HCT116 (cell line): Measurements from ENCODE around the gene MYO1A. TPM values are rescaled to one million over a fixed set of nuclear protein-coding genes. Genes with fewer than 3 reads are reported as not detected.

Source experiments
- ATAC-seq: fragments of 200-7000 bp; cut with Tn5 transposase; 2 replicates; pipeline ENCODE4 v1.9.1; 2020; ENCODE audit warnings: mild to moderate bottlenecking, moderate library complexity
- BruUV-seq: library from RNA; stranded (reverse); fragments of 400-500 nt; replicated peaks from 2 replicates; lab custom pipeline; 2021; lab: Mats Ljungman, UMichigan
- CTCF ChIA-PET: fragments of 300-600 bp; sonication (Branson Sonifier 250); formaldehyde crosslinking; loops from one replicate; lab custom pipeline; 2021; ENCODE audit warnings: antibody characterized with exemption; lab: Charles Lee
- POLR2A ChIA-PET: fragments of 300-600, 350-600 bp; sonication (Branson Sonifier 250); formaldehyde crosslinking; loops from one replicate; lab custom pipeline; 2021; ENCODE audit warnings: antibody characterized with exemption; lab: Charles Lee
- RAD21 ChIA-PET, 2 experiments: fragments of 300-600 bp; sonication (Branson Sonifier 250); formaldehyde crosslinking; loops; one replicate each; lab custom pipeline; 2023; ENCODE audit warnings: low total read pairs in 2 of 2; ENCODE audit not compliant: uncharacterized antibody in 2 of 2, unreplicated experiment in 2 of 2, low non-redundant PET in 1 of 2; lab: Charles Lee
- DNase-seq: peaks from one replicate; pipeline ENCODE4 v3.0.0-alpha.2; 2010; ENCODE audit warnings: low read depth, low spot score
- H2AFZ ChIP-seq: fragments of 200-600 bp; shearing (Covaris generic), sonication (generic); 2 replicates; pipeline ENCODE4 v1.6.1; 2017; ENCODE audit warnings: low read depth, mixed run types, mixed read lengths, antibody characterized with exemption, low read length; ENCODE audit not compliant: poor library complexity, severe bottlenecking
- H3K27ac ChIP-seq: 2 replicates; pipeline ENCODE4 v1.5.1; 2012; ENCODE audit warnings: low read depth, low read length
- H3K27me3 ChIP-seq: fragments of 200-600 bp; sonication (generic); 2 replicates; pipeline ENCODE4 v1.6.1; 2016; ENCODE audit warnings: mixed run types, low read length, mixed read lengths; ENCODE audit not compliant: insufficient read depth
- H3K36me3 ChIP-seq, 2 experiments: fragments of 200-500 bp in 1 of 2; fragments of 200-600 bp in 1 of 2; sonication (Bioruptor generic) in 1 of 2; sonication (generic) in 1 of 2; 2 replicates each; pipeline versions ENCODE4 v1.5.1 to v1.6.1; 2014 to 2016; ENCODE audit warnings: low read length in 2 of 2, inconsistent platforms in 1 of 2, mixed read lengths in 1 of 2, mixed run types in 1 of 2; ENCODE audit not compliant: insufficient read depth in 2 of 2, control insufficient read depth in 1 of 2
- H3K4me1 ChIP-seq, 2 experiments: fragments of 200-600 bp in 1 of 2; sonication (generic) in 1 of 2; 2 replicates each; pipeline versions ENCODE4 v1.5.1 to v1.6.1; 2012 to 2017; ENCODE audit warnings: low read length in 2 of 2, inconsistent platforms in 1 of 2, mild to moderate bottlenecking in 1 of 2, mixed read lengths in 1 of 2, mixed run types in 1 of 2, moderate library complexity in 1 of 2; ENCODE audit not compliant: insufficient read depth in 2 of 2, control insufficient read depth in 1 of 2
- H3K4me2 ChIP-seq: fragments of 200-600 bp; sonication (generic); 2 replicates; pipeline ENCODE4 v1.6.1; 2017; ENCODE audit warnings: mixed run types, low read length, mixed read lengths
- H3K4me3 ChIP-seq, 2 experiments: fragments of 200-600 bp in 1 of 2; sonication (generic) in 1 of 2; replicated peaks in 1 of 2; 2 replicates each; pipeline ENCODE4 v1.5.1; 2011 to 2016; ENCODE audit warnings: low read length in 2 of 2, control low read depth in 1 of 2, low read depth in 1 of 2, mild to moderate bottlenecking in 1 of 2, mixed read lengths in 1 of 2, mixed run types in 1 of 2
- H3K79me2 ChIP-seq: fragments of 200-600 bp; sonication (generic); 2 replicates; pipeline ENCODE4 v1.6.1; 2017; ENCODE audit warnings: mild to moderate bottlenecking, mixed run types, low read length, moderate library complexity, mixed read lengths; ENCODE audit not compliant: insufficient read depth
- H3K9ac ChIP-seq: fragments of 200-600 bp; sonication (generic); 2 replicates; pipeline ENCODE4 v1.6.1; 2016; ENCODE audit warnings: low read length, mixed read lengths
- H3K9me2 ChIP-seq: fragments of 200-600 bp; sonication (generic), shearing (Covaris generic); 2 replicates; pipeline ENCODE4 v1.6.1; 2017; ENCODE audit warnings: mixed run types, mild to moderate bottlenecking, moderate library complexity; ENCODE audit not compliant: insufficient read depth
- H3K9me3 ChIP-seq, 2 experiments: fragments of 200-500 bp in 1 of 2; fragments of 200-600 bp in 1 of 2; sonication (Bioruptor generic) in 1 of 2; sonication (generic) in 1 of 2; 2 replicates each; pipeline ENCODE4 v1.6.1; 2014 to 2017; ENCODE audit warnings: low read length in 2 of 2, mixed read lengths in 2 of 2, inconsistent platforms in 1 of 2, low read depth in 1 of 2, mild to moderate bottlenecking in 1 of 2, mixed run types in 1 of 2, moderate library complexity in 1 of 2; ENCODE audit not compliant: control insufficient read depth in 1 of 2, insufficient read depth in 1 of 2
- H4K20me1 ChIP-seq: fragments of 200-600 bp; sonication (generic), shearing (Covaris generic); 2 replicates; pipeline ENCODE4 v1.6.1; 2017; ENCODE audit warnings: mixed run types, mild to moderate bottlenecking, moderate library complexity; ENCODE audit not compliant: insufficient read depth
- CBX3 ChIP-seq: IDR thresholded peaks from 2 replicates; pipeline ENCODE4 v1.6.1; 2012; ENCODE audit warnings: low read depth
- CEBPB ChIP-seq: IDR thresholded peaks from 2 replicates; pipeline ENCODE4 v1.6.1; 2012; ENCODE audit warnings: low read depth
- CTCF ChIP-seq, 3 experiments: fragments of 200-600 bp in 1 of 3; sonication (generic) in 1 of 3; IDR thresholded peaks in 2 of 3; conservative IDR thresholded peaks in 1 of 3; 2 replicates each; pipeline ENCODE4 v1.5.1; 2012 to 2017; ENCODE audit warnings: low read depth in 2 of 3, low read length in 2 of 3, antibody characterized with exemption in 1 of 3, borderline replicate concordance in 1 of 3, control low read depth in 1 of 3, mild to moderate bottlenecking in 1 of 3, mixed read lengths in 1 of 3, mixed run types in 1 of 3, moderate library complexity in 1 of 3; ENCODE audit not compliant: insufficient read depth in 1 of 3
- EGR1 ChIP-seq: IDR thresholded peaks from 2 replicates; pipeline ENCODE4 v1.6.1; 2012; ENCODE audit warnings: low read depth
- ELF1 ChIP-seq: IDR thresholded peaks from 2 replicates; pipeline ENCODE4 v1.6.1; 2012; ENCODE audit warnings: low read depth, borderline replicate concordance
- EZH2 ChIP-seq: fragments of 200-600 bp; sonication (generic); IDR thresholded peaks from 2 replicates; pipeline ENCODE4 v1.6.1; 2017; ENCODE audit warnings: antibody characterized with exemption, mixed run types
- EZH2phosphoT487 ChIP-seq: fragments of 200-600 bp; IDR thresholded peaks from 2 replicates; pipeline ENCODE4 v1.6.1; 2018; ENCODE audit warnings: antibody characterized with exemption, borderline replicate concordance
- JUND ChIP-seq: IDR thresholded peaks from 2 replicates; pipeline ENCODE4 v1.6.1; 2012
- POLR2A ChIP-seq: IDR thresholded peaks from 2 replicates; pipeline ENCODE4 v1.7.0; 2011; ENCODE audit warnings: borderline replicate concordance; ENCODE audit not compliant: insufficient read depth, insufficient read length; ENCODE audit errors: extremely low read depth
- POLR2AphosphoS5 ChIP-seq: IDR thresholded peaks from 2 replicates; pipeline ENCODE4 v1.6.1; 2011; ENCODE audit warnings: mild to moderate bottlenecking, low read depth, low read length, moderate library complexity
- REST ChIP-seq: IDR thresholded peaks from 2 replicates; pipeline ENCODE4 v1.6.1; 2012; ENCODE audit warnings: low read depth
- SIN3A ChIP-seq: IDR thresholded peaks from 2 replicates; pipeline ENCODE4 v1.6.1; 2012; ENCODE audit warnings: low read depth
- SP1 ChIP-seq: IDR thresholded peaks from 2 replicates; pipeline ENCODE4 v1.6.1; 2012; ENCODE audit warnings: low read depth
- SRF ChIP-seq: IDR thresholded peaks from 2 replicates; pipeline ENCODE4 v1.6.1; 2012; ENCODE audit warnings: low read depth
- TCF7L2 ChIP-seq: IDR thresholded peaks from 2 replicates; pipeline ENCODE4 v1.7.0; 2011; ENCODE audit warnings: borderline replicate concordance, inconsistent platforms; ENCODE audit not compliant: insufficient read depth, insufficient read length; ENCODE audit errors: extremely low read depth
- YY1 ChIP-seq: IDR thresholded peaks from 2 replicates; pipeline ENCODE4 v1.6.1; 2011; ENCODE audit warnings: low read length, low read depth, moderate library complexity, mild to moderate bottlenecking; ENCODE audit not compliant: insufficient replicate concordance; ENCODE audit errors: extremely low read depth
- ZFX ChIP-seq: fragments of 450-650 bp; IDR thresholded peaks from 2 replicates; pipeline ENCODE4 v1.6.1; 2017
- intact Hi-C: fragments of 100-400 bp; cut with micrococcal nuclease; formaldehyde crosslinking; loops from 2 replicates; pipeline ENCODE4 v1.10.0; 2022
- total RNA-seq: library from RNA; stranded (reverse); gene quantifications from one replicate; pipeline ENCODE4 v1.2.1, GENCODE V29; 2021; ENCODE audit not compliant: unreplicated experiment
- TF ChIP-seq, protein P1 (sequence below): IDR thresholded peaks from 2 replicates; pipeline ENCODE4 v1.6.1; 2012
- TF ChIP-seq, protein P2 (sequence below): IDR thresholded peaks from 2 replicates; pipeline ENCODE4 v1.6.1; 2012

Gene MYO1A
- total RNA-seq, 1 experiment from 2014 or later: 0.76 TPM

GRCh38 chr12:56993346-56993745, 56.6 kb downstream of the MYO1A start:
- POLR2A ChIA-PET: no interaction called here
- Histone ChIP-seq H4K20me1 (no peaks in the 10 kb centered on the region), H2AFZ (no peak overlapping the region), H3K9me3 (no peaks in the 10 kb centered on the region), H3K4me1 (peaks cover 3 to 4% of the 10 kb centered on the region in 2 experiments; a peak in 1 of 4 replicates), H3K9me2 (no peaks in the 10 kb centered on the region), H3K27ac (no peak overlapping the region), H3K4me3 (no peak overlapping the region), H3K4me2 (no peak overlapping the region), H3K79me2 (no peaks in the 10 kb centered on the region), H3K9ac (no peak overlapping the region), H3K36me3 (peaks cover 0 to 2% of the 10 kb centered on the region in 2 experiments; a peak in 1 of 4 replicates), H3K27me3 (no peaks in the 10 kb centered on the region)
- intact Hi-C loops: no loop called here
- no TSS peak for BruUV-seq
- no peak for DNase-seq
- RAD21 ChIA-PET: no interaction called here
- no peak for TF ChIP-seq YY1
- TF ChIP-seq JUND: no peak
- no peak for TF ChIP-seq CEBPB
- no peak for TF ChIP-seq EGR1
- TF ChIP-seq, protein P1, sequence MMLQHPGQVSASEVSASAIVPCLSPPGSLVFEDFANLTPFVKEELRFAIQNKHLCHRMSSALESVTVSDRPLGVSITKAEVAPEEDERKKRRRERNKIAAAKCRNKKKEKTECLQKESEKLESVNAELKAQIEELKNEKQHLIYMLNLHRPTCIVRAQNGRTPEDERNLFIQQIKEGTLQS: no peak
- TF ChIP-seq TCF7L2: no peak
- TF ChIP-seq ZFX: no peak
- no peak for TF ChIP-seq SP1
- no peak for TF ChIP-seq CBX3
- TF ChIP-seq EZH2phosphoT487: no peak
- TF ChIP-seq SIN3A: no peak
- TF ChIP-seq REST: no peak
- TF ChIP-seq CTCF (IDR thresholded peaks at IDR 0.05 in 2 of 3, conservative IDR thresholded peaks at IDR 0.05 in 1 of 3; ENCODE audit: borderline replicate concordance in 1 of 3, insufficient read depth in 1 of 3, low read depth in 2 of 3, low read length in 2 of 3): no peak
- no peak for TF ChIP-seq SRF
- no peak for TF ChIP-seq EZH2
- TF ChIP-seq POLR2A: no peak
- no peak for TF ChIP-seq POLR2AphosphoS5
- TF ChIP-seq, protein P2, sequence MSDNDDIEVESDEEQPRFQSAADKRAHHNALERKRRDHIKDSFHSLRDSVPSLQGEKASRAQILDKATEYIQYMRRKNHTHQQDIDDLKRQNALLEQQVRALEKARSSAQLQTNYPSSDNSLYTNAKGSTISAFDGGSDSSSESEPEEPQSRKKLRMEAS: no peak
- TF ChIP-seq ELF1: no peak
- ATAC-seq: no peak
- CTCF ChIA-PET: no interaction called here
